ENCODE data around the gene DLL1. TPM values are rescaled to one million over a fixed set of nuclear protein-coding genes. Genes with fewer than 3 reads are reported as not detected.

DLL1 gene
- total and polyA plus RNA-seq, 9 of the 15 experiments (the other 6 are each of a cell fraction or from before 2014, with no cell fraction given): not detected

DNA sequence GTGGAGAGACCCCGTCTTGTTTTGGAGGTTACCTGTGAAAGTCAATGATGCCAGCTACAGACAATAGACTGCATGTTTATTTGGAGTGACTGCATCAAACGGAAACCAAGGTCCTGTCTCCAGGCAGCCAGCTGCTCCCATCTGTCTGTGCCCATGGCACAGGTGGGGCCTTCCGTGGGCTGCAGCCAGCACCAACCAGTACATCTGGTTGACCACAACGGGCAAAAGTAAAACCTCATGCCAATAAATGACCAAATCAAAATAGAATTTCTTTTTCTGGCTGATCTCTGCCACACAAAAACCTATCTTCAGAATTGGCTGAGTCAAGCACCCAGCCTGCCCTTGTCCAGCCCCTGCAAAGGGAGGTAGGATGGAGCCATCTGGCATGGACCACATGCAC, 33.5 kb downstream of the DLL1 start (continued):
- TF ChIP-seq, protein P1, sequence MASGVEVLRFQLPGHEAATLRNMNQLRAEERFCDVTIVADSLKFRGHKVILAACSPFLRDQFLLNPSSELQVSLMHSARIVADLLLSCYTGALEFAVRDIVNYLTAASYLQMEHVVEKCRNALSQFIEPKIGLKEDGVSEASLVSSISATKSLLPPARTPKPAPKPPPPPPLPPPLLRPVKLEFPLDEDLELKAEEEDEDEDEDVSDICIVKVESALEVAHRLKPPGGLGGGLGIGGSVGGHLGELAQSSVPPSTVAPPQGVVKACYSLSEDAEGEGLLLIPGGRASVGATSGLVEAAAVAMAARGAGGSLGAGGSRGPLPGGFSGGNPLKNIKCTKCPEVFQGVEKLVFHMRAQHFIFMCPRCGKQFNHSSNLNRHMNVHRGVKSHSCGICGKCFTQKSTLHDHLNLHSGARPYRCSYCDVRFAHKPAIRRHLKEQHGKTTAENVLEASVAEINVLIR (CRISPR knock-in tag; IDR thresholded peaks at IDR 0.05): no peak
- TF ChIP-seq, protein P2, sequence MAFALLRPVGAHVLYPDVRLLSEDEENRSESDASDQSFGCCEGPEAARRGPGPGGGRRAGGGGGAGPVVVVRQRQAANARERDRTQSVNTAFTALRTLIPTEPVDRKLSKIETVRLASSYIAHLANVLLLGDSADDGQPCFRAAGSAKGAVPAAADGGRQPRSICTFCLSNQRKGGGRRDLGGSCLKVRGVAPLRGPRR (CRISPR knock-in tag; IDR thresholded peaks at IDR 0.05): no peak

DNA sequence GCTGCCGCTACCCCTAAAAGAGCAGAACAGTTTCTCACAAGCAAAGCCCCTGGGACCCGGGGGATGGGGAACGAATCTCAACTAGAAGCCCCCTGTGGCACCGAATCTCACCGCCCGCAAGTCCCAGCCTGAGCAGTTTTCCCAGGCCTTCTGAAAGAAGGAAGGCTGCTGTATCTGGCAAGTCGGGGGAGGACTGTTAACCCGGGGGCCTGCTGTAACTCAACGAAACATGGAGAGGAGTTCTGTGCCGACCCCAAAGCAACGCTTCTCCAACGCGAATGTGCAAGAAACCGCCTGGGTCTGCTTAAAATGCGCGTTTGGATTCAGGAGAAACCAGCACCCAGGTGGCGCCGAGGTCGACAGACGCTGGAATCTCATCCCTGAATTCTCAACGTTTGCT, 34.2 kb downstream of the DLL1 start:
- DNase-seq (ENCODE audit: extremely low read depth in 1 of 4, low spot score in 3 of 4): no peak
- ChIA-PET CTCF (ENCODE audit: low intra/inter-chr PET ratio) (no interaction called here), POLR2A (no interaction called here)
- no peak for ATAC-seq
- no peak overlapping the region for H3K4me3 ChIP-seq
- no peak for FAIRE-seq
- H3K9me3 ChIP-seq (replicated peaks; ENCODE audit: control insufficient read depth, insufficient read depth, low read depth, low read length): 0 out of 2 replicates have a peak, but pooled peaks cover 2% of the 10 kb centered on the region
- no peak overlapping the region for H3K9ac ChIP-seq (ENCODE audit: insufficient read depth in 1 of 2, low read depth in 2 of 2, low read length in 2 of 2)
- under 1% methylated on average over 21 of the region's 21 CpGs for WGBS (ENCODE audit: insufficient coverage, low coverage, missing lambda C conversion rate)
- peaks cover 0 to 7% of the 10 kb centered on the region in 2 experiments; a peak in 2 of 5 replicates for H3K4me1 ChIP-seq (replicated peaks in 1 of 2; ENCODE audit: control insufficient read depth in 2 of 2, insufficient read depth in 2 of 2, low read length in 2 of 2)
- no peak overlapping the region for H3K27ac ChIP-seq (ENCODE audit: extremely low read depth, low read depth, low read length)
- H3K79me2 ChIP-seq (ENCODE audit: control insufficient read depth, insufficient read depth, low read length): no peaks in the 10 kb centered on the region
- peaks cover 7% of the 10 kb centered on the region for H4K20me1 ChIP-seq (replicated peaks; ENCODE audit: control insufficient read depth, insufficient read depth, low read length)
- no peaks in the 10 kb centered on the region for H3K36me3 ChIP-seq (ENCODE audit: control insufficient read depth, insufficient read depth, low read length)
- TF ChIP-seq, protein P3, sequence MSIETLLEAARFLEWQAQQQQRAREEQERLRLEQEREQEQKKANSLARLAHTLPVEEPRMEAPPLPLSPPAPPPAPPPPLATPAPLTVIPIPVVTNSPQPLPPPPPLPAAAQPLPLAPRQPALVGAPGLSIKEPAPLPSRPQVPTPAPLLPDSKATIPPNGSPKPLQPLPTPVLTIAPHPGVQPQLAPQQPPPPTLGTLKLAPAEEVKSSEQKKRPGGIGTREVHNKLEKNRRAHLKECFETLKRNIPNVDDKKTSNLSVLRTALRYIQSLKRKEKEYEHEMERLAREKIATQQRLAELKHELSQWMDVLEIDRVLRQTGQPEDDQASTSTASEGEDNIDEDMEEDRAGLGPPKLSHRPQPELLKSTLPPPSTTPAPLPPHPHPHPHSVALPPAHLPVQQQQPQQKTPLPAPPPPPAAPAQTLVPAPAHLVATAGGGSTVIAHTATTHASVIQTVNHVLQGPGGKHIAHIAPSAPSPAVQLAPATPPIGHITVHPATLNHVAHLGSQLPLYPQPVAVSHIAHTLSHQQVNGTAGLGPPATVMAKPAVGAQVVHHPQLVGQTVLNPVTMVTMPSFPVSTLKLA (conservative IDR thresholded peaks at IDR 0.05): no peak
- TF ChIP-seq CC2D1A (IDR thresholded peaks at IDR 0.05) (no peak), FOXA1 (IDR thresholded peaks at IDR 0.05; ENCODE audit: borderline replicate concordance) (no peak), YY1 (IDR thresholded peaks at IDR 0.05; ENCODE audit: borderline replicate concordance in 1 of 3, control insufficient read depth in 1 of 3, extremely low read depth in 1 of 3, insufficient read depth in 3 of 3, insufficient read length in 1 of 3, insufficient replicate concordance in 2 of 3, low read depth in 1 of 3, low read length in 2 of 3) (no peak), ZNF217 (CRISPR knock-in tag; IDR thresholded peaks at IDR 0.05) (no peak)
- TF ChIP-seq, protein P4, sequence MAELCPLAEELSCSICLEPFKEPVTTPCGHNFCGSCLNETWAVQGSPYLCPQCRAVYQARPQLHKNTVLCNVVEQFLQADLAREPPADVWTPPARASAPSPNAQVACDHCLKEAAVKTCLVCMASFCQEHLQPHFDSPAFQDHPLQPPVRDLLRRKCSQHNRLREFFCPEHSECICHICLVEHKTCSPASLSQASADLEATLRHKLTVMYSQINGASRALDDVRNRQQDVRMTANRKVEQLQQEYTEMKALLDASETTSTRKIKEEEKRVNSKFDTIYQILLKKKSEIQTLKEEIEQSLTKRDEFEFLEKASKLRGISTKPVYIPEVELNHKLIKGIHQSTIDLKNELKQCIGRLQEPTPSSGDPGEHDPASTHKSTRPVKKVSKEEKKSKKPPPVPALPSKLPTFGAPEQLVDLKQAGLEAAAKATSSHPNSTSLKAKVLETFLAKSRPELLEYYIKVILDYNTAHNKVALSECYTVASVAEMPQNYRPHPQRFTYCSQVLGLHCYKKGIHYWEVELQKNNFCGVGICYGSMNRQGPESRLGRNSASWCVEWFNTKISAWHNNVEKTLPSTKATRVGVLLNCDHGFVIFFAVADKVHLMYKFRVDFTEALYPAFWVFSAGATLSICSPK (IDR thresholded peaks at IDR 0.05; ENCODE audit: borderline replicate concordance): no peak
- H3K27me3 ChIP-seq (ENCODE audit: control insufficient read depth in 2 of 2, insufficient read depth in 2 of 2, low read length in 2 of 2): peaks cover 69 to 90% of the 10 kb centered on the region in 2 experiments
- H2AFZ ChIP-seq (ENCODE audit: low read depth, low read length): no peak overlapping the region
- intact Hi-C loops (cut with micrococcal nuclease) (no loop called here), in situ Hi-C loops (cut with MboI) (no loop called here)
- H3K4me2 ChIP-seq (ENCODE audit: insufficient read depth, low read length): no peak overlapping the region
- H3K9me1 ChIP-seq (ENCODE audit: control insufficient read depth, insufficient read depth, low read length): no peaks in the 10 kb centered on the region
- no TSS peak for BruUV-seq (replicated peaks)
